ENCODE measurements around the gene COLEC12.

- TF ChIP-seq CTCF (IDR thresholded peaks at IDR 0.05) (no peak), POLR2AphosphoS5 (IDR thresholded peaks at IDR 0.05) (no peak)
Measured at GRCh38 chr18:424071-424661, 76.3 kb downstream of the COLEC12 start.
